ACC112 (cell line): ENCODE results near the gene BRAT1.
A peak's percentile ranks its signal among the peaks of the same experiment; 100 is the strongest.

Experiments used
- H2AFZ ChIP-seq: fragments of 200-600 bp; sonication (generic); one replicate; pipeline ENCODE4 v1.6.0; 2017; ENCODE audit warnings: antibody characterized with exemption, low read length; ENCODE audit not compliant: unreplicated experiment
- H3K27ac ChIP-seq: fragments of 200-600 bp; sonication (generic); 2 replicates; pipeline ENCODE4 v1.5.1; 2014; ENCODE audit warnings: low read depth, mild to moderate bottlenecking, antibody characterized with exemption, low read length, moderate library complexity
- H3K27me3 ChIP-seq: fragments of 200-600 bp; sonication (generic); 2 replicates; pipeline ENCODE4 v1.6.1; 2014; ENCODE audit warnings: mild to moderate bottlenecking, antibody characterized with exemption, low read length, moderate library complexity, mixed read lengths; ENCODE audit not compliant: insufficient read depth
- H3K36me3 ChIP-seq: fragments of 200-600 bp; sonication (generic); 2 replicates; pipeline ENCODE4 v1.6.1; 2016; ENCODE audit warnings: mild to moderate bottlenecking, antibody characterized with exemption, low read length, moderate library complexity, mixed read lengths; ENCODE audit not compliant: insufficient read depth
- H3K4me1 ChIP-seq: fragments of 200-600 bp; sonication (generic); one replicate; pipeline ENCODE4 v1.6.1; 2016; ENCODE audit warnings: low read length, mixed read lengths; ENCODE audit not compliant: insufficient read depth, unreplicated experiment, control insufficient read depth
- H3K4me3 ChIP-seq: fragments of 200-600 bp; sonication (generic); 2 replicates; pipeline ENCODE4 v1.5.1; 2014; ENCODE audit warnings: mild to moderate bottlenecking, low read depth, low read length
- H3K79me2 ChIP-seq: fragments of 200-600 bp; sonication (generic); one replicate; pipeline ENCODE4 v1.6.0; 2016; ENCODE audit warnings: low read length; ENCODE audit not compliant: control insufficient read depth, unreplicated experiment, insufficient read depth

Gene BRAT1

GRCh38 chr7:2558629-2559282 is 3.4 kb upstream of the BRAT1 start, which contains the start of gene IQCE:
TSS of gene IQCE (plus strand) at chr7:2558979. CDS start at chr7:2559182, 203 bp downstream.
- Histone ChIP-seq H2AFZ (peak within 1 kb of the TSS; percentile 83), H3K27me3 (no peaks in the 10 kb centered on the region), H3K79me2 (peaks cover 16% of the 10 kb centered on the region), H3K36me3 (no peaks in the 10 kb centered on the region), H3K4me3 (peak within 1 kb of the TSS; percentile 83), H3K27ac (no peak within 1 kb of the TSS), H3K4me1 (peaks cover 9% of the 10 kb centered on the region)

DNA sequence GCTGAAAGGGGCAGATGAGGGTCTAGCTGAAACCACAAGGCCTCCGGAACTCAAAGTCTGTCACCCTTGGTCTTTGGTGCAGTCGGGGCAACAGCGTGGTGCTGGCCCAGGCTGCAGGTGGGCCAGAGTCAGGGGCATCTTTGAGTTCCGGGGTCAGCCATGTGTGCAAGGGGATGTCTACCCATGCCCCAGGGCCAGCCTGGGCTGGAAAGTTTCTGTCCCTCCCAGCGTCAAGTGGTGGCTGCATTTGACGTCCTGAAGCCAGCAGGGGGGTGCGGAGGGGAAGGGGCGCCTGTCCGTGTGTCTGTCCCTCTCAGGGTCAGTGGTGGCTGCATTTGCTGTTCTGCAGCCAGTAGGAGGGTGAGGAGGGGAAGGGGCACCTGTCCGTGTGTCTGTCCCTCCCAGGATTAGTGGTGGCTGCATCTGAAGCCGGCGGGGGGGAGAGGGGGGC is 638 bp downstream of the BRAT1 start:
- H2AFZ ChIP-seq = peak overlapping the region; percentile 49
- H3K27me3 ChIP-seq = no peaks in the 10 kb centered on the region
- H3K27ac ChIP-seq = no peak overlapping the region
- no peaks in the 10 kb centered on the region for H3K36me3 ChIP-seq
- peaks cover 10% of the 10 kb centered on the region for H3K4me1 ChIP-seq
- H3K4me3 ChIP-seq = peak overlapping the region; percentile 82
- H3K79me2 ChIP-seq = peaks cover 22% of the 10 kb centered on the region

GRCh38 chr7:2553831-2554581 is 1.3 kb downstream of the BRAT1 start:
- Histone ChIP-seq H3K36me3 (no peaks in the 10 kb centered on the region), H3K79me2 (peaks cover 18% of the 10 kb centered on the region), H3K27me3 (no peaks in the 10 kb centered on the region), H3K27ac (no peak overlapping the region), H2AFZ (no peak overlapping the region), H3K4me1 (peaks cover 10% of the 10 kb centered on the region), H3K4me3 (peak overlapping the region; percentile 82)

DNA sequence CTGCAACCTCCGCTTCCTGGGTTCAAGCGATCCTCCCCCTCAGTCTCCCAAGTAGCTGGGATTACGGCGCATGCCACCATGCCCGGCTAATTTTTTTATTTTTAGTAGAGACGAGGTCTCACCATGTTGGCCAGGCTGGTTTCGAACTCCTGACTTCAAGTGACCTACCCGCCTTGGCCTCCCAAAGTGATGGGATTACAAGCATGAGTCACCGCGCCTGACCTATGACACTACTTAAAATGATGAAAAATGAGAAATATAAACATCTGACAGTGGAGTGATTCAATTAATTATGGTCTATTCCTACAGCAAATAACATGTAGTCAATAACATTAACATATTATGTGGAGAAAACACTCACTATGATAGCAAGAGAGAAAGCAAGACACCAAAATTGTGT is 2.2 kb downstream of the BRAT1 start:
- H3K79me2 ChIP-seq = peaks cover 17% of the 10 kb centered on the region
- no peak overlapping the region for H3K27ac ChIP-seq
- H3K36me3 ChIP-seq = no peaks in the 10 kb centered on the region
- no peak overlapping the region for H3K4me3 ChIP-seq
- H3K27me3 ChIP-seq = no peaks in the 10 kb centered on the region
- H2AFZ ChIP-seq = no peak overlapping the region
- peaks cover 10% of the 10 kb centered on the region for H3K4me1 ChIP-seq

DNA sequence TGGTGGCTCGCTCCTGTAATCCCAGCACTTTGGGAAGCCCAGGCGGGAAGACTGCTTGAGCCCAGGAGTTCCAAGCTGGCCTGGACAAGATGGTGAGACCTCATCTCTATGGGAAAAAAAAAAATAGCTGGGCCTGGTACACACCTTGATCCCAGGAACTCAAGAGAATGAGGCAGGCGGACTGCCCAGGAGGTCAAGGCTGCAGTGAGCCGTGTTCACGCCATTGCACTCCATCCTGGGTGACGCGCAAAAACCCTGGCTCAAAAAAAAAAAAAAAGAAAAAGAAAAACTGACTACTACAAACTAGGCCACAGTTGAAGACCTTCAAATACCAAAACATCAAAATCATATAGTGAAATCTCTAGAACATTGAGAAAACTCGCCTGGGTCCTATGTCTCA is 3.9 kb downstream of the BRAT1 start:
- peaks cover 3% of the 10 kb centered on the region; the same call in 1 of the 2 replicates for H3K36me3 ChIP-seq

DNA sequence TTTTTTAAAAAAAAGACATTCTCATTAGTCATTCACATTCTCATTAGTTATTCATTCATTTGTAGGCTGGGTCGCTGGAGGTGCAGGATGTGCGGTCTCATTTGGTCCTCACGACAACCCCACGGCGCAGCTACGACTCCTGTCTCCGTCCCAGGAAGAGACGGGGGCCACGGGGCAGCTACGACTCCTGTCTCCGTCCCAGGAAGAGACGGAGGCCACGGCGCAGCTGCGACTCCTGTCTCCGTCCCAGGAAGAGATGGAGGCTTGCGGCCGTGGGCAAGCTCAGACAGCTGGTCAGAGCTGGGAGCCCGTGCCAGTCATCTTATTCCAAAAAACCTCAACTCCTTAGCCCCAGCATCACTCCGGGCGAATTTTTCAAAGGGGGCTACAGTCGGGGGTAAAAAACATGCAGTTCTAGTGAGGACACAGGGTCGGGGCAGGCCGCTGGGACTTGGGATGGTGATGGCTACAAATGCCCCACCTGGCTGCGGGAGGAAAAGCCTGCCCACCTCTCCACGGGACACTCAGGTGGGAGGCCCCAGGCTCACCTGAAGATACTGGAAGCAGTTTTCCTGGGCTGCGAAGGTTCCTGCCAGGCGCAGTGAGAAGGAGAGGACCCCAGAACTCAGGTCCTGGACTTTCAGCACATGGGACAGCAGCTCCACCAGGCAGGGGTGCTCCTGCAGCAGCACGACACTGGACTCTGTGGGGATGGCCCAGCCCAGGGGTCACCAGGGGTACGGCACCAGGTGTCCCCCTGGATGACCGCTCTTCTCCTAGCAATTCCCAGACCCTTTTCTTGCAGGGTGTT is 8.3 kb downstream of the BRAT1 start:
- Histone ChIP-seq H3K4me3 (no peak overlapping the region), H3K4me1 (no peaks in the 10 kb centered on the region), H3K79me2 (no peaks in the 10 kb centered on the region), H3K27me3 (no peaks in the 10 kb centered on the region), H2AFZ (no peak overlapping the region), H3K27ac (no peak overlapping the region), H3K36me3 (peaks cover 3% of the 10 kb centered on the region; the same call in 1 of the 2 replicates)

More for the DNA sequence above, 3.9 kb downstream of the BRAT1 start:
- Histone ChIP-seq H3K79me2 (peaks cover 17% of the 10 kb centered on the region), H3K4me3 (no peak overlapping the region), H3K4me1 (peaks cover 10% of the 10 kb centered on the region), H3K27ac (no peak overlapping the region), H3K27me3 (no peaks in the 10 kb centered on the region), H2AFZ (no peak overlapping the region)

DNA sequence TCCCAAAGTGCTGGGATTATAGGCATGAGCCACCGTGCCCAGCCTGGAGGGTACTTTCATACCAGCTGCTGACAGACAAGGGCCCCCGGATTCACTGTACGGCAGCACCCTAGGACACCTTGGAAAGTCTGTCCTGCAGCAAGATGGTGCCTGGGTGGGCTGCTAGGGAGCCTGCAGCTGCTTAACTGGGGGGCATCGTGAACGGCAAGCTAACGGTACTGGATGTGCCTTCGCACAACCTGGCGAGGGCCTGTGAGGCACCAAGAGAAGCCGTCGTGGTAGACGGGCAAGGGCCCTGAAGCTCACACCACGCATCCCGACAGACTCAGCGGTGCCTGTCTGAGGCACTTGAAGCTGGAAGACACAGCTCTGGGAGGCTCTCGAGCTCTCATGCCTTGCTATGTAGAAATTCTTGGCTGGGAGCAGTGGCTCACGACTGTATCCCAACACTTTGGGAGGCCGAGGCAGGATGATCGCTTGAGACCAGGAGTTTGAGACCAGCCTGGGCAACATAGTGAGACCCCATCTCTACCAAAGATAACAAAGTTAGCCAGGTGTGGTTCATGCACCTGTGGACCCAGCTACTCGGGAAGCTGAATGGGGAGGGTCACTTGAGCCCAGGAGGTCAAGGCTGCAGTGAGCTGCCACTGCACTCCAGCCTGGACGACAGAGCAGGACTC is 9.4 kb downstream of the BRAT1 start:
- H2AFZ ChIP-seq = no peak overlapping the region
- H3K79me2 ChIP-seq = no peaks in the 10 kb centered on the region
- H3K4me3 ChIP-seq = no peak overlapping the region
- peaks cover 3% of the 10 kb centered on the region; the same call in 1 of the 2 replicates for H3K36me3 ChIP-seq
- no peaks in the 10 kb centered on the region for H3K27me3 ChIP-seq
- no peak overlapping the region for H3K27ac ChIP-seq
- no peaks in the 10 kb centered on the region for H3K4me1 ChIP-seq

DNA sequence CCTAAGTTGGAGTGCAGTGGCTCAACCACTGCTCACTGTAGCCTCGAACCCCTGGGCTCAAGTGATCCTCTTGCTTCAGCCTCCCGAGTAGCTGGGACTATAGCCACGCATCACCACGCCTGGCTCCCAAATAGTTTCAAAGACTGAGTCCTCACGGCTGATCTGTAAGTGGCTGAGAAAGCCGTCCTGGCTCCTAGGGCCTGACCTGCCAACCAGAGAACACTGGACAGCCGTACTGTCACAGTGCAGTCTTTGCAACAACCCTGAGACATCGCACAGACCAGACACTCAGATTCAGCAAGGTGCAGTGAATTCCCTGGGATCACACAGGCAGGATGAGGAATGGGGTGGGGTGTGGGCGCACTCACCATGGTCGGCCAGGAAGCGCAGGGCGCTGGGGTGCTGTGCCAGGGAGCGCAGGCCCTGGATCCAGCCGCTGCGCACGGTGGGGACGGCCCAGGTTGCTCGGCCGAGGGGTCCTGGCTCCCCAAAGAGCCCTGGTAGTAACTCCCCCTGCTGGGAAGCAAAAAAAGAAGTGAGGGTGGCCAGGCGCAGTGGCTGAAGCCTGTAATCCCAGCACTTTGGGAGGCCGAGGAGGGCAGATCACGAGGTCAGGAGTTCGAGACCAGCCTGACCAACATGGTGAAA is 10.7 kb downstream of the BRAT1 start:
- no peak overlapping the region for H3K4me3 ChIP-seq
- H3K4me1 ChIP-seq = no peaks in the 10 kb centered on the region
- H2AFZ ChIP-seq = no peak overlapping the region
- H3K79me2 ChIP-seq = no peaks in the 10 kb centered on the region
- H3K27ac ChIP-seq = no peak overlapping the region
- no peaks in the 10 kb centered on the region for H3K27me3 ChIP-seq
- peaks cover 3% of the 10 kb centered on the region; the same call in 1 of the 2 replicates for H3K36me3 ChIP-seq

GRCh38 chr7:2542916-2543871 is 12.1 kb downstream of the BRAT1 start:
- Histone ChIP-seq H3K27ac (no peak overlapping the region), H3K4me1 (no peaks in the 10 kb centered on the region), H3K4me3 (no peak overlapping the region), H3K36me3 (peaks cover 3% of the 10 kb centered on the region; the same call in 1 of the 2 replicates), H3K79me2 (no peaks in the 10 kb centered on the region), H3K27me3 (no peaks in the 10 kb centered on the region), H2AFZ (no peak overlapping the region)
